GM12872 (cell line): ENCODE data around the gene MYBPC1.

ENCODE experiments used
- CTCF ChIP-seq: IDR thresholded peaks from 3 replicates; pipeline ENCODE4 v1.5.1; 2011; ENCODE audit warnings: low read depth, mild to moderate bottlenecking, low read length, moderate library complexity; ENCODE audit not compliant: insufficient read depth

Gene MYBPC1

GRCh38 chr12:101690544-101691098 lies 95.8 kb downstream of the MYBPC1 start:
- no peak for TF ChIP-seq CTCF

DNA sequence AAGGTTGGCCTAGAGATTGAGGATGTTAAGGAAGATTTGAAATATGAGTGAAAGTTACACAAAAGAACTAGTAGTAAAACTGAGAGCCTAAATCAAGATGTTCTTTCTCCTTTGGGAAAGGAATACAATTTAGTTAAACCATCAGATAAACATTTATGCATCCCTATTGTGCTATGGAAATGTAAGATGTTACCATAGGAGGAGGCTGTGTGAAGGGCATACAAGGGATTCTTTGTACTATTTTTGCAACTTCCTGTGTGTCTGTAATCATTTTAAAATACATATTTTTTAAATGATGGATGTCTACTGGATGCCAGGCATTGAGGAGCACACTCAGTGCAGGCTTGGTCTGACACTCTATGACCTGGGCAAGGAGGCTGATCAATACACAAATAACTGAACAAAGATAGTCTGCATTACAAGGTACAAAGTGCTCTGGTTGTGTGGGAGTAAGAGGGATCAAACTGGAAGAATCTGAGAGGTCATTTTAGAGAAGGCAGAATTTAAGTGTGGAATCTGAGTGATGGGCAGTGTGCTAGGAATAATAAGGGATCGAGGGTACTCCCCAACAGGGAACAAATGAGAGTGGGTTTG lies 96.8 kb downstream of the MYBPC1 start:
- TF ChIP-seq CTCF: no peak

DNA sequence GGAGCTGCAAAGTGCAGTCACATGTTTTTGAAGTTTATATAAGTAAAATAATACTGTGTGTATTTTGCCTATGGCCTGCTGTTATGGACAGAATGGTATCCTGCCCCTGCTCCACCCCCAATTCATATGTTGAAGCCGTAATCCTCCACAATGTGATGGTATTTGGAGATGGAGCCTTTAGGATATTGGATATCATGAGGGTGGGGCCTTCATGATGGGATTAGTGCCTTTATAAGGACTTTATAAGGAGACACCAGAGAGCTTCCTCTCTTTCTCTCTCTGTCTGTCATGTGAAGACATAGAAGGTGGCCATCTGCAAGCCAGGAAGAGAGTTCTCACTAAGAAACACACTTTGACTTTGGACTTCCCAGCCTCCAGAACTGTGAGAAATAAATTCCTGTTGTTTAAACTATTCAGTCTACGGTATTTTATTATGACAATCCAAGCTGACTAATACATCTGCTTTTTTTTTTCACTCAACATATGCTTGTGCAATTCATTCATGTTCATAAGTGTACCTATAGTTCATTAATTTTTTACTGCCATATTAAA lies 99.6 kb downstream of the MYBPC1 start:
- no peak for TF ChIP-seq CTCF

- TF ChIP-seq CTCF: no peak
Measured at GRCh38 chr12:101694986-101695385, 100.2 kb downstream of the MYBPC1 start.

- TF ChIP-seq CTCF: no peak
Measured at GRCh38 chr12:101695706-101696105, 100.9 kb downstream of the MYBPC1 start.

DNA sequence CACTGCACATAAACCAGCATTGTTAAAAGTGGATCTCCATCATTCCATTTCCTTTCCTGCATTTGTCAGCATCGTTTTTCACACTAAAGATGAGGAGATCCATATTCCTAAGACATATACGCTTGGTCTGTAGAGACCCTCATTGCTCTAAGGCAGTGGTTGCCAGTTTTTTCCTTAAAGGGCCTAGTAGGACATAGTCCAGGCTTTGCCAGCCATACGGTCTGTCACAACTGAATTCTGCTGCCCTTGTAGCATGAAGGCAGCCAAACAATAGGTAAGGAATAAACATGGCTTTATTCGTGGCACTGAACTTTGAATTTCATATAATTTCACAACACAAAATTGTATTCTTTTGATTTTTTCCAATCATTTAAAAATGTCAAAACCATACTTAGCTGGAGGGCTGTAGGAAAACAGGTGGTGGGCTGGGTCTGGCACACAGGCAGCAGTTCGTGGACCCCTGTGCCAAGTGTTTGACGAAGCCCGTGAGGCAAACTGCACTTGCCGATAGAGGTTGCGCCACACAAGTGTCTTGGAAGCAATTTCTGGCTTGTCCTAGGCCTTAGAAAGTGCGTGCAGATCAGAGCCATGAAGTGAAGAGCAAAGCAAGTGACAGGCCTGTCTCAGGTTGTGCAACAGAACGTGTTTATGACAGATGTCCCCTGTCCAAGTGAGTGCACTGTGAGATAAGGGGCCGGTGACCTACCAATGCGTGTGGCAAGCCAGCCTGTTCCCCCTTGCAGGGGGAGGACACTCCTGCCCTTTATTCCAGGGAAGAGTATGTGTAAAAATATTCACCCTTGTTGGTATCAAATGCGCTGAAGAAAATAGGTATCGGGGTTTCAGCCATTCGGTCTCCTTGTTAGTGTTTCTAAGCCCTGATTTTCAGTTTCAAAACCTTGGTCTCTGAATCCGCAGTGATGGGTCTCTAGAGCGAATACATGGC lies 101.8 kb downstream of the MYBPC1 start:
- TF ChIP-seq CTCF: no peak

- no peak for TF ChIP-seq CTCF
Measured at GRCh38 chr12:101697197-101697929, 102.6 kb downstream of the MYBPC1 start, which contains the start of gene CHPT1. Gene CHPT1 (plus strand): TSS chr12:101697640. CDS start chr12:101697862, 222 bp downstream.
